NCI-H2171 treated with DMSO at 0.1 percent for 48 hours (cell line): ENCODE measurements around the gene BMP2K.
A peak's percentile ranks its signal among the peaks of the same experiment; 100 is the strongest.

Source experiments
- DNase-seq: peaks from one replicate; lab custom pipeline; 2025; lab: John Stamatoyannopoulos, UW

BMP2K gene

GRCh38 chr4:78764498-78764961 is 11.6 kb upstream of the BMP2K start:
- no peak for DNase-seq

DNA sequence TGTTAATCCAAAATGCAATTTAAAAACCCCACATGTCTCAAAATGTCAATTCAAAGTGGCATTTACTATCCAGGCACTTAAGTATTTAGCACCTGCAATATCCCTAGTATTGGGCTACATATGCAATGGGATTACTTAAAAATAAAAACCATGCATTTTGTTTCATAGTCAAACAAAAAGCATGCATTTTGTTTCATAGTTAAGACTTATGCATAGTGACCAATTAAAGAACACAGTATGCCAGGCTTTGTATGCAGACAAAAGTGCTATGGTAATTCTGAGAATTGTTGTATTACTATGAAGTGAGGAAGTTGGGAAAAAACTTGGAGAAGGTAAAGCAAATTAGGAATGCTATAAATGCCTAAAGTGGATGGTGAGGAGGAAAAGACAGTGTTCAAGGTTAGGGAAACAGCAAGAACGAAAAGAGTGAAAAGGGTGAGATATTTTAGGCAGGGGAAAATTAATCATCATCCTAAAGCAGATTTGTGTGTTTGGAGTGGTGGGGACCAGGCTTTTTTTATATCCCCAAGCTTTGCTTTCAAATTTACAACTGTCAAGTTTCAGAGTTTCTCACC is 10.6 kb upstream of the BMP2K start:
- DNase-seq = no peak

DNA sequence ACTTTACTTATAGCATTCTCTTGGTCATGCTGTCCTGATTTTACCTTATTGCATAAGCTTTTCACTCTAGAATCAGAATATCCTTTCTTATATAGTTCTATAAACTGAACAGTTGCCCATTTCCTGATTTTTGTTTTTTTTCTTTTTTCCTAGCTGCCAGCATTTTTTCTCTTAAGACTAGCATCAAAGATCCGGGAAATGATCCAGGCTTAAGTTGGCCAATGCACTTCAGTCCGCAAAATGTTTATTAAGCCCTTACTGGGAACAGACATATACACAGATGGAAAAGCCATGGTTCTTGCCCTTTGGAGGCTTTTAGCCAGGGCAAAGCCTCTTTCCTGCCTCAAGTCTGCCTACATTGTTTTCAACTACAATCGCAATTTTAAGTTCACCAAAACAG is 10.1 kb upstream of the BMP2K start:
- no peak for DNase-seq

- no peak for DNase-seq
Observed at GRCh38 chr4:78766650-78767049, 9.5 kb upstream of the BMP2K start.

- no peak for DNase-seq
Observed at GRCh38 chr4:78767350-78767749, 8.8 kb upstream of the BMP2K start.

GRCh38 chr4:78768452-78769180 is 7.5 kb upstream of the BMP2K start:
- no peak for DNase-seq

- DNase-seq = no peak
Observed at GRCh38 chr4:78770091-78770642, 6.0 kb upstream of the BMP2K start.

DNA sequence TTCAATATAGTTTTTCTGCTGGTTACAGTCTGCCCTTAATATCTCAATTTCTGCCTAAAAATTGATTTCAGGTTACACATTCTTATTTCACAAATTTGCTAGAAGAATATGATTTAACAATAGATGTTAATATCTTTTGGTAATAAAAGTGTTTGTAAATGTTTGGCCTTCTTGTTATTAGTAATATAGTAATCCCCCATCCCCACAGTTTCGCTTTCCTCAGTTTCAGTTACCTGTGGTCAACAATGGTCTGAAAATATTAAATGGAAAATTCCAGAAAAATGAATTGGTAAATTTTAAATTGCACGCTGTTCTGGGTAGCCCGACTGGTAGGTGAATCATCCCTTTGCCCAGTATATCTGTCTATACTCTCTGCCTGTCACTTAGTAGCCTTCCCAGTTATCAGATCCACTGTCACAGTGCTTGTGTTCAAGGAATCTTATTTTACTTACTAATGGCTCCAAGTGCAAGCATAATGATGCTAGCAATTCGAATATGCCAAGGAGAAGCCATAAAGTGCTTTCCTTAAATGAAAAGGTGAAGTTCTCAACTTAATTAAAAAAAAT is 3.5 kb upstream of the BMP2K start:
- DNase-seq = no peak

DNA sequence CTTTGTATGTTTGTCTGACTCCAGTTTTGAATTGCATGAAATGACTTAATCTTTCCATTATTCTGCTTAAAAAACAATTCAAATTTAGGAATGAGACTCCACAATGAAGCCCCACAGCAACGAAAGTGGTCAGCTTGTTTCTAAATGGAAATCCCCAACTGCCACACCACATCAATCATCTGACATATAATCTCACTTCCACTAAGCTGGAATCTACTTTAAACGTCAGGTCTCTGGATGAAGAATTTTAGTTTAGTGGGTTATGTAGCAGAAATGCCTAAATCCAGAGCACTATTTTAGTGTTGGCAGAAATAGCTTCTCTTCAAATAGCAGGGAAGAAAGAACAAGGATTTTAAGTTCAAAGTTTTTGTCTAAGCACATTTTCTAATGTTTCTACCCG is 1.7 kb upstream of the BMP2K start:
- DNase-seq = no peak

GRCh38 chr4:78775303-78776078 is 659 bp upstream of the BMP2K start:
- peak; percentile 55 for DNase-seq

DNA sequence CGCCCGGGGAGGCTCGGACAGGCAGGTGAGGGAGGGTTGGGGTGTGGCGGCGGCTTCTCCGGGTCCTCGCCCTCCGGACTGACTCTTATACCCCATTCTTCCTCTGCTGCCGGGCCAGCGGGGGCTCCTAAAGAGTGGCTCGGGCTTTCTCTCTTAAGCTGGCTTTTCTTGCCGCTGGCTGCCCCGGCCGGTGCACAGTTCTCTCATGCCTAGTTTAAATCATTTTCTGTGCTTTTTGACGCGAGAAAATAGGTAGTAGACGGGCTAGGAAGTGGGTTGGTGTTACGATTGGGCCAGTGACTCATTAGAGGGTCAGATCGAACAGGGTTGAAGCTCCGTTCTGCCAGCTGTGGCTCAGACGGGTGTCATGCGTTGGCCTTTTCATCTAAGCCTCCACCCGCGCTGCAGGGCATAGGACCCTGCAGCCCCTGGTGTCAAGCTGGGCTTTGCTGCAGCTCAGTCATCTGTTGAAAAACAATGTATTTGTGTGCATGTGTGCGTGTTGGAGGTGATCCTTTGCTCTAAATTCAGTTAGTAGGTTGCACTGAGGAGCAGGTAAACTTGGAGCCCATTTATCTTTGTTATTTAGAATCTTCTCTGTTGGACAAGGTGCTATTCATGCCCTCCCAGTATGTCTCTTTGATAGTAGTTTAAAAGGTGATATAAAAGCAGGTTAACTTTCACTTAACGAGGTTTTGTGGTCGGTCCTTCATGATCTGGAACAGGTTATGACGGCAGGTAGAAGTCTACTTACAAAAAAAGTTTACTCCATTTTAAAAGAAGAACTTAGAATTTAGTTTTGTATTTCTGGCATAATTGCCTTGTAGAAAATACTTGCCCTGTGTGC is 802 bp downstream of the BMP2K start:
- no peak for DNase-seq

GRCh38 chr4:78777576-78777940 is 1.4 kb downstream of the BMP2K start:
- DNase-seq = no peak

GRCh38 chr4:78778530-78778929 is 2.4 kb downstream of the BMP2K start:
- no peak for DNase-seq

GRCh38 chr4:78779280-78779679 is 3.1 kb downstream of the BMP2K start:
- DNase-seq = no peak

- no peak for DNase-seq
Observed at GRCh38 chr4:78780093-78780492, 3.9 kb downstream of the BMP2K start.

- peak; percentile 63 for DNase-seq
Observed at GRCh38 chr4:78781139-78781538, 5.0 kb downstream of the BMP2K start.

- DNase-seq = no peak
Observed at GRCh38 chr4:78781924-78782323, 5.8 kb downstream of the BMP2K start.

DNA sequence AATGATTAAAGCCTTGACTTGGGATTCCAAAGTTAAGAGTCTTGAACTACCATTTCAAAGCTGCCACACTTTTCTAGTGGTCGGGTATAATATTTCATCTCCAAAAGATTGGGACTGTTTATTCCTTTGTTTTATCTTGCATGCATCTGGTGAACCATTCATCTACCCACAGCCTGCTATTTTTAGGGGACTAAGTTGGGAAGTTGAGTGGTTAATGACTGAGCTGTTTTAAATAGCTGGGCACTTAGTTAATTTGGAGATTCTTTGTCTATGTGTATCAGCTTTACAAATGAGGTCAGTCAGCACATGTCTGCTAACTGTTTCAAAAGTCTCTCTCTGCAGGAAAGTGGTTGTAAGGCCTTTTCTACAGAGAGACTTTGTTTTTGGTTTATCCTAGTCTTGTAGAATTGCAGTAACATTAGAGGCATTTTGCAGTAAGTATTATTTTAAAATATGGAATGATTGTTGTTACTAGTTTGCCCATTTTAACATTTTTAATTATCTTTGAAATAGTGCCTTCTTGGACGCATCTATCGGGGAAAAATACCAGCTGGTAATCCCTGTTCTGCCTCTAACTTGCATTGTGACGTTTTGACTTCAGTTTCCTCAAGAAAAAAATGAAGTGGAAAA is 8.2 kb downstream of the BMP2K start:
- DNase-seq = no peak

DNA sequence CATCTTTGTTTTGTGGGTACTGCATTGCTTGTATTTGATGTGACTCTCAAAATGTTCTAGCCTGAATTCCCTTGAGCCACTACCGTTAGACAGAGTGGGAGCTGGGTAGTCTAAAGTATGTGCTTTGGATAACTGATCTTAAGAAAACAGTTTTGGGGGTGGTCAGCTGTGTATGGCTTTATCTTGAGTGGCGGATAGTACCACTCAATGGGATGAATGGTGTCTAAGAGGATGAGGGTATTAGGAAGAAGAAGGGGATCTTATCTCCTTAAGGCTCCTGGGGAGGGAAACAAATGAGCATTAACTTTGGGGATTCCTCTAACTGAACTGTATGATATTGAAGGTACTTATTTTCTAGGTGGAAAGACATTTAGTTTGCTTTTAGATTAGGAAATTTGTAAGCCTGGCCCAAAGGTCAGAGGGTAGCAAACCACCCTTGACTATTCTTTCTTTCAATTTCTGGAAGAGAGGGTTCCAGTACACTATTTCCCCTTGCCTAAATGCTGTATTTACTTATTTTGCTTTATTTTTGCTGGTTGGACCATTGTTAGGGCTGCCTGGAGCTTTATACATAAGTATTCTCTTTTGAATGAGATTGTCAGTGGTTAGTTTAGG is 11.3 kb downstream of the BMP2K start:
- DNase-seq = no peak

DNA sequence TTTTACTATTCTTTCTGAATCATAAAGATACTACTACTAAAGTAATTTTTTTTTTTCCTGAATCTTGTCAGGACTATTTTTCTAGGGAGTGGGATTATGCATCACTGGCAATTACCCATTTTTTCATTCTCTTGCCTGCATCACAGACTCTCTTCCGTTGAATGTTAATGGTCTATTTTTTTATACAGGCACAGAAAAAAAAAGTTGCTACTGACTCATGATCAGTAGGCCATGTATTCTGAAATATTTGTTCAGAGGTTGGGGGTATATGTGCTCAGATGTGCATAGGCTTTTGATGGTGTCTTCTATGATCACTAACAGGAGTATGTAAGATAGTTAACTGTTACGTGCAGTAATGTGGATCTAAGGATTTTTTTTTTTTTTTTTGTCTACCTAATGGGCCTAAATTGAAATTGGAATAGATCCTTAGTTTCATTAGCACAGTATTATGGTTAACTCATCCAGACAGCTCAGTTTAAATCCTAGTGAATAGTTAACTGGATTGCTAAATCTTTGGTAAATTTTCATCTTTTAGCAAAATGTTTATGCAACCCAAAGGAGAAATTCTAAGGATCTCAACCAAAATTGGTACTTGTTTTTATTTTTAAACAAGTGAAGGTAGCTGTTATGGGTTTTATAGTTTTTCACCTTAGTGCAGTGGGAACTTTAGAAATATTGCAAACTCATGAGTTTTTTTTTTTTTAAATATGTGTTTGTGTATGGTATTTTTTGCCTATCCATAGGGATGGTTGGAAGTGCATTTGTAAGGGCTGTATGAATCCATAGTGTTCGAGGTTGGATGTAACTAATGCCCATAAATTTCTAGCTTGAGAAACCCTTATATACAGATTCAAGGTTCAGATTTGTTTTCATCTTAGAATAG is 12.1 kb downstream of the BMP2K start:
- no peak for DNase-seq
